LHCN-M2 (cell line): ENCODE results near the gene SCD5. TPM values are rescaled to one million over a fixed set of nuclear protein-coding genes. Genes with fewer than 3 reads are reported as not detected.

Experiments used
- DNase-seq: peaks from one replicate; pipeline ENCODE4 v3.0.0-alpha.2; 2012; ENCODE audit warnings: low read depth
- total RNA-seq: library from RNA; depleted of rRNA; stranded (reverse); fragments of >200 nt; gene quantifications from 2 replicates; pipeline ENCODE4 v1.2.3, GENCODE V29; 2014; rRNA removed

Gene SCD5
- total RNA-seq, 1 experiment from 2014 or later, result 31.3 TPM

DNA sequence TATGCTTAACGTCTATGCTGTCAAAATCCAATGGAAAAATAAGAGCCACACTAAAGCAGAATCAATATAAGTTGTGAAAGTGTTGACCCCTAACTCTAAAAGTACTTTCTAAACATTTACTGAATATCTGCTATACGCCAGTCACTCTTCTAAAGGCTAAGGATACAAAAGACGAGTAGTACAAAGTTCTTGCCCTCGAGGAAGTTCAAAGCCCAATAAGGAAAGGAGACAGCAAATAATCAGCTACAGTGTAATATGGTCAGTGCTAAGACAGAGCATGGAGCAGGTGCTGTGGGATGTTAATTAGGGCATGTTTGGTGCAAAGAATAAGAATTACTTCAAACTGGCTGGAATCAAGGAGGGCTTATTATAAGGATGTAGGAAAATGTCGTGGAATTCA, 205.2 kb downstream of the SCD5 start:
- DNase-seq, result no peak

DNA sequence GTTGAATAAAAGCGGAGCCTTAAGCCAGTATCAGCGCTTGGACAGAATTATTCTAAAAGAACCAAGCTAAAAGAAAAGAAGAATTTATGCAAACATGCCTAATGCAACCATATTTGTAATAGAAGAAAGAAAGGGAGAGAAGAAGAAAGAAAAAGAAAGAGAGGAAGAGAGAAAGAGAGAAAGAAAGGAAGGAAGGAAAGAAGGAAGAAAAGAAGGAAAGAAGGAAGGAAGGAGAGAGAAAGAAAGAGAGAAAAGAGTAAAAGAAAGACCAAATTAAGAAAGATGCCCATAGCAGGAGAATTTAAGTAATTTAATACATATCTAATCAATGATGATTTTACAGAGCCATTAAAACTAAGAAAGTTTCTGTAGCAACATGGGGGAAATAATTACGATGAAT, 206.0 kb downstream of the SCD5 start:
- DNase-seq, result no peak

DNA sequence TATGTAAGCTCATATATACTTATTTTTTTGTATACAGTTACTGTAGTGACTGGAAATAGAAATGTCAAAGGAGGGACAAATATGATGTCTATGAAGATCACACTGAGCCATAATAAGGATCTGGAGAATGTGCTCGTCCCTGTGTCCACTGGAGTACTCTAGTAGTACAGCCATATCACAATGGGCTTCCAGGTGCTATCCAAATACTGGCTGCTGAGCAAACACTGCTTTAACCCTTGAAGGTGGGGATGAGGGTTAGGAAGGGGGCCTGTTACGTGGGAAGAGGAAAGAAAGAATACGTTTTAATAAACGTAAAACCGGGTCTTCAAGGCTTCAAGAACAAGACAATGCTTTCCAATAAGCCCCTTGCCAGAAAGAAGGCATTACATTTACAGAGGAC, 207.0 kb downstream of the SCD5 start:
- no peak for DNase-seq

DNA sequence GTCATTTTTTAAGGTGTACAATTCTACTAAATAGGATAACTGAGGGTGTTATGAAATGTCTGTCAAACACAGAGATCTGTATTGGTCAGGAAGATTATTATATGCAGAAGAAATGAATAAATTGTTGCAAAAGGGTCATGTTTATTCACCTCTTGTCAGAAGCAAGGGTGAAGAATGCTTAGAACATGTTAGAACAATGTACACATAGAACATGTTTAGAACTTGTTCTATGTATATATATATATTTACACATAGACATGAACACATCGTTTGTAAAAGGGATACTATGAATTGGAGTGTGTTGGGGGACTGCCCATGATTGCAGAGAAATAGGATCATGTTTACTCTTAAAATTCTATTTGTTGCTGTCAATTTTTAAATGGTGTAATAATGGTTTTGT, 208.8 kb downstream of the SCD5 start:
- no peak for DNase-seq

DNA sequence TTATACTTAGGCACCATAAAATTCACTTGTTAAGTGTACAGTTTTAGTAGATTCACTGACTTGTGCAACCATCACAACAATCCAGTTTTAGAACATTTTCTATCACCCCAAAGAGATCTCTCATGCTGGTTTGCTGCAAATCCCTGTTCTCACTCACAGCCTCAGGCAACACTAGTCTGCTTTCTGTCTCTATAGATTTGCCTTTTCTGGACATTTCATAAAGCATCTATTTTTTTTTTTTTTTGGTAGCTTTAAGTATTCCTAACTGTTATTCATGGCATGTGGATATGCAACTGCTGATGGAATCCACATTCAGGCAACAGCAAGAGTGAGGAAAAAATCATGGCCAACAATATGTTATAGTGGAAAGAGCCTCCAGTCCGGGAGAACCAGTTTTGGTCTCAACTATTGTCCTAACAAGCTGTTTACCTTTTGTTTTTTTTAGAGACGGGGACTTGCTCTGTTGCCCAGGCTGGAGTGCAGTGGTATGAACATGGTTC, 209.8 kb downstream of the SCD5 start:
- DNase-seq, result no peak

DNA sequence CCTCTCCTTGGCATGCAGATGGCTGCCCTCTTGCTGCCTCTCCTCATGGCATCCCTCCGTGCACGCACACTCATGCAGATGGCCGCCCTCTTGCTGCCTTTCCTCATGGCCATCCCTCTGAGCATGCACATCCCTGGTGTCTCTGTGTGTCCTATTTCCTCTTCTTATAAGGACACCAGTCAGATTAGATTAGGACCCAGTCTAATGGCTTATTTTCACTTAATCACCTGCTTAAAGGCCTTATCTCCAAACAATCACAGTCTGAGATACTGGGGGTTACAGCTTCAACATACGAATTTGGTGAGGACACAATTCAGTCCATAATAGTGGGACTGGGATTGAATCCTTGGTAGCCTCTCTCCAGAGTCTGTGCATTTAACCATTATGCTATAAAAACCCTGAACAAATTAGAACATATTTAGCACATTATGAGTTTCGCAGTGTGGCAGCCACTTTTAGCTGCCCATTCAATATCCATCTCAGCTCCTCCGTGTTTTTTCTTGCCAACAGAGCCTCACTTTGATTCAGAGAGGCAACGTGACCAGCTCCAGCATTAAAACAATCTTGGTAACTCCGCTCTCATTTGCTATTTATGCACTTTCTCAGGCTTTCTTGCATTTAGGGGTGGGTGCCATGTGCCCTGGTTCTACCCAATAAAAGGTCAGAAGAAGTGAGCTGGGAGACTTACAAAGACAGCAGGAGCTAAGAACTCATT, 210.6 kb downstream of the SCD5 start:
- no peak for DNase-seq

DNA sequence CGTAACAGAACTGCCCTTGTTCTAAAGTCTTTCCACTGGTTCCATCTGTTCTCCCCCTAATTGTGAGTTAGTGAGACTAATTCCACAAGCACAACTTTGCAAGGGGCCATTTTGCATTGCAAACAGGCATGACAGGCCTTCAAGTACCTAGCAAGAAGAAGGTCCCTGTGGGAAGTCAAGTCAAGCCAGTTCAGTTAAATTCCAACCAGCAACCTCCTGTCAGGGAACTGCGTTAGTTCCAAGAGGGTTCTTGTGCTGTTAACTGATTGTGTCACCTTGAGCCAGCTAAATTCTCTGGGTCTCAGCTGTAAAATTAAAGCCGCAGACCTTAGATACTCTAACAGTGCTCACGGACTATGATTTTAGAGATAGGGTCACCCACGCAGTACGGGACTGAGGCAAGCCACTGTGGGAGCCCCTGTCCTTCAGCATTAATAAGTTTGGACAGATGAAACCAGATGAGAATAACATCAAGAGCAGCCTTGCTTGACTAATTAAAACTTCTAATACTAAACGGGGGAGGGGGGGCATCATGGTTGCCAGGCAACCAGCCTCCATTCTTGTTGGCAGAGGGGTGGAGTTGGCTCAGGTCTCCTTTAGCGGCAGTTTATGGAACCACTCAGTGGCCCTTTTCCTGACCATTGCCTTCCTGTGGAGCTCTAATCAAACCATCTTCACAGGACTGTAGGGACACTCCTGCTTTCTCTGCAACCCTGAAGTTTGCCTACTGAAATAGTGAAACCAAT, 212.7 kb downstream of the SCD5 start:
- DNase-seq, result no peak

DNA sequence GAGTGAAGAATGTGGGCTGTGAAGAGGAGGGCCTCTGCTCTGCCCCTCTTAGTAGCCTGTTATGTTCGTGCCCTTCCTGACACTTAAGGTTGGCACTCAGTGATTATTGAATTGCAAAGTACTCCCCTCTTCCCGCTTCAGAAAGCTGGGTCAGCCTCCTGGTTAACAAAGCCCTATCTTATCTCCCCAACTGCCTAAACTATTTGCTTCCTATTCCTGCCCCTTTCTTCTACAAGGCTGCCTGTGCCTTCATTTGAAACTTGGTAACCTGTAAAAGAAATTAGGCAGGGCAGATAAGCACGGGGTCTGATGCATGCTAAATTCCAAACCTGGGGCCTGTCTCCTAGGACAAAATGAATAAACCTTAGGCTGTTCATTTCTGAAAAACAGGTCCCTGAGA, 213.7 kb downstream of the SCD5 start:
- DNase-seq, result no peak

DNA sequence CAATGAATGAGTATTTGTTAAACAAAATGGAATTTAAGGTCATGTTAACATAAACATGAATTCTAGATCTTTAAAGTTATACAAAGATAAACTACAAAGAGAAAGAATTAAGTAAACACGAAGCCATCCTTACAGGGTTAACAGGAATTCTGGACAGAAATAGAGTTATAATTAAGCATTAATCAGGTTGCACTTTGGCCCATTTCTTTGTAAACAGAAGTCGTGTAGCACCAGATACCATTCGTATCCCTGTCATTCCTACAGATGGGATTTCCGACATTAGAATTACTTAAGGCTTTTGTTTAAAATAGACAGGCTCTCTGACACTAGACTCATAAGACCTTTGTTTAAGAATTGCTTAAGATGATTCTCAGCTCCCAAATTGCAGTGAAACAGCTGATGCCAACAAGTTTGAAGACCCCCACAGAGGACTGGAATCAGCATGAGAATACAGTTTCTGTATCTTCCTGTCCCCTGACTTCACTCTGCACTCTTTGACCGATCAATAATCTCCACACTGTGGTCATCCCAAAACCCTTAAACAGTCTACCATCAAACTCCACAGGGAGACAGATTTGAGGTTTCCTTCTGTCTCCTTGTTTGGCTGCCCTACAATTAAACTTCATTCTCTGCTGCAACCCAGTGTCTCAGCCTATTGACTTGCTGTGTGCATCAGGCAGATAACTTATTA, 214.6 kb downstream of the SCD5 start:
- no peak for DNase-seq

DNA sequence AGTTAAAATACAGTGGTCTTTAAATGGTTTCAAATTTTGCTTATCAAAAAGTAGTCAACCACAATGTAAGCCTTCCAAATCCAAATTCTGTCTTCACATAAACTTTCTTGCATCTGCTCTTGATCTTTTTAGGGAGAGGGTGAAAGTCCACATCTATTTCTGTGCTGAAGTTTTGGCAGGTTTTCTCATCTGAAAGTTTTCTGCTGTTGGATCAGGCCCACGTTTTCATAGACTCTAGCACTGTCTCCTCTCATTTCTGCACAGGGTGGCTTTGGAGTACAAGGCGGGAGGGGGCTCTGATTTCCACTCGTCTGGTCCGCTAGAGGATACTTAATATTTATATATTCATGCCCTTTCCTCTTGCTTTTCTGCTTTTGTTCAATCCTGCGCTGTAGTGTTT, 218.7 kb downstream of the SCD5 start:
- no peak for DNase-seq

Other genes starting within 250 kb of the SCD5 start
- 0.26 TPM in 1 of 2 replicates, not detected in the other for gene TMEM150C, start 236.8 kb downstream of the SCD5 start, total RNA-seq
- gene SEC31A, start 92.4 kb upstream of the SCD5 start, total RNA-seq, result 179 and 189 TPM in 2 replicates
- gene THAP9, start 101.9 kb upstream of the SCD5 start, total RNA-seq, result 1.8 and 2.3 TPM in 2 replicates
- 26.0 and 29.4 TPM in 2 replicates for gene LIN54, start 212.0 kb upstream of the SCD5 start, total RNA-seq
- 59.2 and 65.0 TPM in 2 replicates for gene COPS4, start 236.4 kb upstream of the SCD5 start, total RNA-seq